ENCODE results near the gene OR2AG2. TPM values are rescaled to one million over a fixed set of nuclear protein-coding genes. Genes with fewer than 3 reads are reported as not detected.

Gene OR2AG2
- total RNA-seq, 1 donor from 2014 or later: not detected

DNA sequence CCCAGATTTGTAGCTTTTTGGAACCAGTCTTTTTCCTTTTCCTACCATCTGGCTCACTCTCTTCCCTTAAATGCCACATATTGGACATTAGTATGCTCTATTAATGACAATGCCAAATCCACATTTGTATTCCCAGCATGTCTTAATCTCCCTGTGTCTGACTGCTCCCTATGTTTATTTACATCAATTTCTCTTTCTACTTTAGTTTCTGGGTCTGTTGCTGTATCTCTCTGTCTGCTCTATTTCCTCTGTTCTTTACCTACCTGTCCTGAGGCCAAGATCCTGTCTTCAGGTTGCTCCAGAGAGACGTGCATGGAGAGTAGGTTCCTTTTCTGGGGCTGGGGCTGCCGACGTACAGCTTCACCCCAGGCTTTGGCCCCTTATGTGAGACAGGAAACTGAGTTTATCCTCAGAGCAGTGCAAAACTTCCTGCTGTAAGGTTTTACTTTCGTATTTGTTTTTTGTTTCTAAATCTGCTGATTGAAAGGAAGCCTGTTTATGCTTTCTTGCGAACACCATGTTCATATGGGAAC, 25.6 kb downstream of the OR2AG2 start:
- DNase-seq: peak; percentile 43
- peak; percentile 78 for ATAC-seq (ENCODE audit: poor library complexity)
- intact Hi-C loops (cut with DNase I): no loop called here

DNA sequence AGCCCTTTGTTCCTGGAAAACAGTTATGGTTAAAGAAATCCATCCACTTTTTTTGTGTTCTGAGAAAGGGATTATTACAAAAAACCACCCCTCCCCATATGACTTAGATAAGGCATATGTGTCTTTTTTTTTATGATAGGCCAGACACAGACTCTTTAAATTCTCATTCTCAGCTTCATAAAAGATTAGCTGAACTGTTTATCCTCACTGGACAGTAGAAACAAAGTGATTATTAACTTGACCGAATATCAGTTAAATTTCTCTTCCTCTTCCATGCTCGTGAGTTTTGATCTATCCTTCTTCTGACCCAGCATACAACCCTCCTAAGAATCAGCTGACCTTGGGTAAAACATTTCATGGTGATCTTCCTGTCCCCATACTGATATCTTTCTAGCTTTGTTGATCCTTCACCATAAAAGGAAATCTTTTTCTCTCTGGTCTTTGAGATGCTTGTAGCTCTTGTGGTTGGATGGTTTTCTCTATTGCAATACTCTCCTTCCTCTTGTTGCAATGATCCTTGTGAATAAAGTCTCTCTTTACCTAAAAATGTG, 26.2 kb downstream of the OR2AG2 start:
- ATAC-seq (ENCODE audit: poor library complexity): peak; percentile 46
- no peak for DNase-seq
- intact Hi-C loops (cut with DNase I): no loop called here

DNA sequence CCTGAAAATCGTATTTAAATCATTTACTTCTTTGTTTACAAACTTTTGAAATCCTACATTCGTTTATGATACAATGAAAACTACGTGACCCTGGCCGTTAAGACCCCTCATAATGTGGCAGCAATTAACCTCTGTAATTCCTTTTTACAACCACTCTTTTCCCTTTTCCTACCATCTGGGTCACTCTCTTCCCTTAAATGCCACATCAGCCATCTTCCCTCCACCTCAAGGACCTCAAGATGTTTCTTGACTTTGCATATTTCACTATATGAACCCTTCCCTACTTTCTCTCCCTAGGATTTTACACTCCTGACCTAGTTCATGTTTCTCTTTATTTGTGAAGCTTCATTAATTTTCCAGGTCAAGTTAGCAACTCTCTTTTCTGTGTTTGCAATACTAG, 26.8 kb downstream of the OR2AG2 start:
- no peak for ATAC-seq (ENCODE audit: poor library complexity)
- intact Hi-C loops (cut with DNase I): no loop called here
- no peak for DNase-seq

DNA sequence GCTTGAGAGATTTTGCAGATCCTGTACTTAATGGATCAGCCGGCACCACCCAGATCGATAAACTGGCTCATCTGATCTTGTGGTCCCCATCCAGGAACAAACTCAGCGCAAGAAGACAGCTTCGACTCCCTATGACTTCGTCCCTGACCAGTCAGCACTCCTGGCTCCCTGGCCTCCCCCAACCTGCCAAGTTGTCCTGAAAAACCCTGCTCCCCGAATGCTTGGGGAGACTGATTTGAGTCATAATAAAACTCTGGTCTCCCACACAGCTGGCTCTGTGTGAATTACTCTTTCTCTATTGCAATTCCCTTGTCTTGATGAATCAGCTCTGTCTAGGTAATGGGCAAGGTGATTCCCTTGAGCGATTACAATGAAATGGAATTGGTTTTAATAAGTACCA, 29.5 kb downstream of the OR2AG2 start:
- ATAC-seq (ENCODE audit: poor library complexity) (no peak), DNase-seq (no peak)
- intact Hi-C loops (cut with DNase I): no loop called here

DNA sequence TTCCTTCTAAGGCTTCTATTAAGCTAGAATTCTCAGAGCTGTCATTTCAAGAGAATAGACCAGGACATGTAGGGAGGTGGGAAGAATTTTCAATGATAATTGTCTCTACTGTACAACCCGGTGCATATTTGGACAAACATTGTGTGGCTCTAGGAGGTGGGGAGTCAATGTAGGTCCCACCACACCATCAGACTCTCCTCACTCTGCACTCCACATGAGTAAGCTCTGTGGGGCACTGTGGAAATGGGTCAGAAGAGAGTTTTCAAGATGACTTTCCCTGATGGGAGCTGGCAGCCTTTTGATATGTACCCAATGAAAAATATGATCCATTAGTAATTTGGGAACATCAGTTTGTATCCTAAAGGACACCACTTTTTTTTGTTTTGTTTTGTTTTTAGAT, 33.2 kb downstream of the OR2AG2 start:
- intact Hi-C loops (cut with DNase I): no loop called here
- DNase-seq (no peak), ATAC-seq (ENCODE audit: poor library complexity) (no peak)

DNA sequence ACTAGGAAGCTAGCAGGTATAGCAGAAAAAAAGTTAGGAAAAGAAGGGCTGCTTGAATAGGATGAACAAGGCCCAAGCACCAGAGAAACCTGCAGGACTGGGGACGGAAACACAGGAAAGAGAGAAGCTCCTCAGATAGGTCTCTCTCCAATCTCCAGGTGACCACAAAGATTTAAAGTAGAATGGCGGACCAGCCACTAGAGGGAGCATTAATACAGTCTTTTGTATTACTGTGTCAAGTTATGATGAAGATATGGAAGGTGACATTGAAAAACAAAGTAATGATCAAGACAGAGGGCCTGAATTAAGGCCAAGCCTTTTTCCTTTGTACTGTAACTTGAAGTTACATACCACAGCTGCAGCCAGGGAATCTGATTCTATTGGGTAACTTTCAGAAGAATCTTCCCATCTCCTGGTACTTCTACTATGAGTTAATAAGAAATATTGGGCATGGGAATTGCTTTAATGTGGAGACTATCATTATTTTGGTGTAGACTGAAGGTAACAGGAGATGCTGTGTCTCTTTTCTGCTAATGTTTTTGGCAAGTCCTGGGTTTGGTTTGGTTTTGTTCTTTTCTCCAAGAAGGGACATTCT, 33.8 kb downstream of the OR2AG2 start:
- intact Hi-C loops (cut with DNase I): no loop called here
- ATAC-seq (ENCODE audit: poor library complexity) (peak; percentile 56), DNase-seq (no peak)

DNA sequence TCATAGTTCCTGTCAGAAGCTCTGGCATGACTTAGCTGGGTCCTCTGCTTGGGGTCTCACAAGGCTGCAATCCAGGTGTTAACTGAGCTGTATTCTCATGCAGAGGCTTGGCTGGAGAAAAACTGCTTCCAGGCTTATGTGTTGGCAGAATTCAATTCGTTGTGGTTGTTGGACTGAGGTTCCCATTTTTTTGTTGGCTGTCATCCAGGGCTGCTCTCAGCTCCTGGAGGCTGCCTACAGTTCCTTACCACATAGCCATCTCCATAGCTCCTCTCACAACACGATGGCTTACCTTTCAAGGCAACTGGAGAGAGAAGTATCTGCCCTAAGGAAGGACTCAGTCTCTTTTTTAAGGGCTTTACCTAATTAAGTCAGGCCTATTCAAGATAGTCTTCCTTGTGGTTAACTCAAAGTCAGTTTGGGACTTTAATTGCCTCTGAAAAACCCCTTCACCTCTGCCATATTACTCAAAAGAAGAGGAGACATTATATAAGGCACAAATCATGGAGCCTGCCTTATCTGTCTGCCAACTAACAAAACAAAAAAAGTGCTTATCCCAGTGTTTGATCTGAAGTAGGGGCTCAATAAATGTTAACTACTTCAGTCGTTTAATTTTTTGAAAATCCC, 35.2 kb downstream of the OR2AG2 start:
- DNase-seq (no peak), ATAC-seq (ENCODE audit: poor library complexity) (no peak)
- intact Hi-C loops (cut with DNase I): no loop called here

DNA sequence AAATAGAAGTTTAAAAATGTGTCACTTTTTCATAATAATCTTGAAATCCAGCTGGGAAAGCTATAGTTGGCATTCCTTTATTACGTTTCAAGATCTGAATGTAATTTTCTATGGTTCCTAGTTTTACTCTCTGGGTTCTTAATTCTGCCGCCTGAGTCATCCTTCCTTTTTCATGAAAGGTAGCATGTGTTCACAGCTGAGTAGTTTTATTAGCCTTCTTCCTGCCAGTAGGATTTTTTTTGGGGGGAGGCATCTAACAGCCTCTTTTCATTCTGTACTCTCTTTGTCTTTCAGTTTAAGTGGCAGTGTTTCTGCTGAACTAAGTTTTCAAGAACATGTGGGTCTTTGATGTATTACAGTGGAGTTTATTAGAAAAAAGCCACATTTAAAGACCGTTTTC, 36.5 kb downstream of the OR2AG2 start:
- DNase-seq: no peak
- no peak for ATAC-seq (ENCODE audit: poor library complexity)
- intact Hi-C loops (cut with DNase I): no loop called here

DNA sequence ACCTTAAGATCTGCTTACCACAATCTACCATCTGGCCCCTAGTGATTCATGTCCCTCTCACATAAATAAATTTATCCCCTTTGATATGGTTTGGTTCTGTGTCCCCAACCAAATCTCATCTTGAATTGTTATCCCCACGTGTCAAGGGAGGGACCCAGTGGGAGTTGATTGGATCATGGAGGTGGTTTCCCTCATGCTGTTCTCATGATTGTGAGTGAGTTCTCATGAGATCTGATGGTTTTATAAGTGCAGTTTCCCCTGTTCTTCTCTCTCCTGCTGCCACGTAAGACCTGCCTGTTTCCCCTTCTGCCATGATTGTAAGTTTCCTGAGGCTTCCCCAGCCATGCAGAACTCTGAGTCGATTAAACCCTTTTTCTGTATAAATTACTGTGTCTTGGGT, 37.2 kb downstream of the OR2AG2 start:
- no peak for DNase-seq
- intact Hi-C loops (cut with DNase I): no loop called here
- ATAC-seq (ENCODE audit: poor library complexity): no peak

DNA sequence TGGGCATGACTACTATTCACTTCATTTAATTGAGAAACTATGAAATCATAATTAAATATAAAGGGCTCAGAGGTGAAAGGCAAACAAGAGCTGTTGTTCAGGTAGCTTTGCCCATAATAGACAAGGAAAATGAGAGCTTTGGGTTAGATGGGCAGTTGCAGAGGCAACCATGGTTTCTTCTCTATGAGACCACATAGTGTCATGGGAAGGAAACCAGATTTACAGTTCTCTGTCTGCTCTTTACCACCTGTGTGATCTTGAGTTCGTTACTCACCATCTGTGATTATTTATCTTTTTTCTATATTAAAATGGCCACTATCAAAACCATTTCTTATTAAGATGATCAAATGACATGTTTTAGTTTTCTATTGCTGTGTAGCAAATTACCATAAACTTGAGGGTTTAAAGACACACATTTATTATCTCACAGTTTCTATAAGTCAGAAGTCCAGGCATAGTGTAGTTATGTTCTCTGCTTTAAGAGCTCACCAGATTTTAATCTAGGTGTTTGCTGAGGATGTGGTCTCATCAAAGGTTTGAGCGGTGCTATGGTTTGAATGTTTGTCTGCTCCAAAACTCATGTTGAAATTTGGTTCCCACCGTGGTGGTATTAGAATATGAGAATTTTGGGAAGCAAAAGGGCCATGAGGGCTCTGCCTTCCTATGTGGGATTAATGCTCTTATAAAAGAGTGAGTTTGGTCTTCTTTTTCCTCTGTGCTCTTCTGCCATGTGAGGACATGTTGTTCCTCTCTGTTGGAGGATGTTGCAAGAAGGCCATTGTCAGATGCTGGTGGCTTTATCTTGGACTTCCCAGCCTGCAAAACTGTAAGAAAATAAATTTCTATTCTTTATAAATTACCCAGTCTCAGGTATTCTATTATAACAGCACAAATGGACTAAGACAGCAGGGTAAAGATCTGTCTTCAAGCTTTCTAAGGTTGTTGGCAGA, 38.2 kb downstream of the OR2AG2 start:
- DNase-seq: no peak
- ATAC-seq (ENCODE audit: poor library complexity): no peak
- intact Hi-C loops (cut with DNase I): no loop called here

DNA sequence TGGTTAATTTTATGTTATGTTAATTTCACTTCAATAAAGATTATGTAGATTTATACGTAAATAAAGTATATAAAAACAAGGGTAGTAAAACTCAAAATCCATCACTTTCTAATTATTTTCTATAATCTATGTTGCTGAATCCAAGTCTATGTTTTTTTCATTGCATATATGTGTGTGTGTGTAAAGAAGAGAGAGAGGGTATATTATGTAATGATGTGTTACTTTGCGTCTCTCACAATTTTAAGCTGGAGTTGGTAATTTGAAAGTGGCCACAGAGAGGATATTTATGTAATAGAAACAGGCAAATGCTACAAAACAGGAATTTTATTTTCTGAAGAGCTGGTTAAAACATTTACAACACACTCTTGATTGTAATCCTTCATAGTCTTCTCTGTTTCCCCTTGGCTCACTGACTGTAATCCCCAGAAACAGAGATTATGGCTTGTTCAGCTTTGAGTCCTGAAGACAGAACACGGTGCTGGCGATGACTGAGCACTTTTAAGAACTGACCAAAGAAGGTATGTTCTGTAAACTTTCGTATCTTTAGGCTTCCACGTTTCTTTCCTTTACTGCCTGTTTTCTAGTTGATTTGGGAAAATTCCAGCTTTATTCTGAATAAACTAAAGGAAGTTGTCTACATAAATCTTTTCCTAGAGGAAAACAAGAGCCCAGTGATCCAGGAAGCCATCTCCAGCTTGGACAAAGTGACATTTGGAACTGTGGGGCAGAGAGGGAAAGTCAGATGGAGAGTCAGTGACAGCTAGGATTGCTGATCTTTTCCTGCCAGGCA, 43.6 kb downstream of the OR2AG2 start:
- ATAC-seq (ENCODE audit: poor library complexity): no peak
- intact Hi-C loops (cut with DNase I): no loop called here
- no peak for DNase-seq

DNA sequence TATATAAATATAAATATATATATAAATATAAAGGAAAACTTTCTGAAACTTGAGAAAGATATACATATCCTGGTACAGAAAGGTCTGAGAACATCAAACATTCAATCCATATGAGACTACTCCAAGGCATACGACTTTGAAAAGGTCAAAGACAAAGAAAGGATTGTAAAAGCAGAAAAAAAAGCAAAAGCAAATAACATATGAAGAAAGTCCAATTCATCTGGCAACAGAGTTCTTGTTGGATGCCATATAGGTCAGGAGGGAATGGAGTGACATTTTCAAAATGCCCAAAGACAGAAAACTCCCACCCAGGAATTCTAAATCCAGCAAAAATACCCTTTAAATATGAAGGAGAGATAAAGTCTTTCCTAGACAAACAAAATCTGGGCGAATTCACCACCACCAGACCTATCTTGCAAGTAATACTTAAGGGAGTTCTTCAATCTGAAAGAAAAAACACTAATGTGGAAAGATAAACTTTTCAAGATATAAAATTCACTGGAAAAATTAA, 46.3 kb downstream of the OR2AG2 start:
- DNase-seq: no peak
- intact Hi-C loops (cut with DNase I): no loop called here
- no peak for ATAC-seq (ENCODE audit: poor library complexity)

DNA sequence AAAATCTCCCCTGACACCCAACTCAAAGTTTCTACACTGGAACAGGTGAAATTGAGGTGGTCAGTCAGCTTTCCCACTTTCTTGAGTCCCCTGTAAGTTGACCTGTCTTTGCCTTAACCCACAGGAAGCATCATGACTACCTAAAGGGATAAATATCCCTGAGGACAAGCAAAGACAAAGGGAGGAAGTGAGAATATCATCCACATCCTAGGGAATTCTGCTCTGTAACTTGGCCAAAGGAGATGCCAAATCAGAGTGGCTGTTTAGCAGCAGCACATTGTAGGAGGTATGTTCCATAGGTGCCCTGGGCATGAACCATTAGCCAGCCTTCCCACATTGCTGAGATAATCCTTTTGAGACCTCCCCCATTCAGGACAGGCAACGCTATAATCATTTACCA, 47.8 kb downstream of the OR2AG2 start:
- no peak for DNase-seq
- no peak for ATAC-seq (ENCODE audit: poor library complexity)
- intact Hi-C loops (cut with DNase I): no loop called here

DNA sequence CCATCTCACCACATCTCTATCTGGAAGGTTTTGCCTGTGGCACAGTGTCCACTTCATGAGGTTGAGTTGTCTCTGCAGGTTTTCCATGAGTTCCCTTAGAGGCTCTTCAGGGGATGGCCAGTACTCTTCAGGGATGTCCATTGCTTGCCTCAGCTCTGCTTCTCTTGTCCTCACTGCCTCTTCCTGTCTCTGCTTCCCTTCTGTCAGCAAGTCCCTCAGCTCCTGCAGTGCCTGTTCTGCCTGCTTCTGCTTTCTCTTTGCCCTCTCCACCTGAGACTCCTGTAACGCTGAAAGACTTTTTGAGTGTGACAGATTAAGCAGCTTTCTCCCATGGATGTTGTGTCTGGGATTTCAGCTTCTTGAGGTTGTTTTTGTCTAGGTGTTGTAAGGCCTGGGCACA, 50.4 kb downstream of the OR2AG2 start:
- ATAC-seq (ENCODE audit: poor library complexity): no peak
- intact Hi-C loops (cut with DNase I): no loop called here
- DNase-seq: no peak

DNA sequence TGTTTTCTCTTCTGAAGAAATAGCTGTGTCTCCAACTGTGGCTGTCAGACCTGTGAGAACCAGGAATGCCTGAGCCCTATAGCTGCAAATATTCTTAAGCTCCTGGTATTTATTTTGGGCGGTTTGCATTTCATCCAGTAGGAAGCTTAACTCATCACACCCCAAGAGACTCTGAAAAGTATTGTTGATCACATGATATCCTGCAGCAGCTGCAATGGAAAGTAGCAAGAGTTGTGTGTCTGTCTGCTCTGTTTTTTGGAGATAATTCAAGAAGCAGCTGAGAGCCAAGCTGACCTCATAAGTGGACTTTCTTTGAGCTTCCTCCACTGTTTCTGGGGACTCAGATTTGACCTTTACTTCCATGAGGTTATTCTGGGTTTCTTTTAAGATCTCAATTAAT, 52.2 kb downstream of the OR2AG2 start:
- DNase-seq (no peak), ATAC-seq (ENCODE audit: poor library complexity) (peak; percentile 38)
- intact Hi-C loops (cut with DNase I): loop anchor here (10.0 kb wide), 1 partner anchor 55 kb away; the partner anchor contains the start of gene OR2AG2

DNA sequence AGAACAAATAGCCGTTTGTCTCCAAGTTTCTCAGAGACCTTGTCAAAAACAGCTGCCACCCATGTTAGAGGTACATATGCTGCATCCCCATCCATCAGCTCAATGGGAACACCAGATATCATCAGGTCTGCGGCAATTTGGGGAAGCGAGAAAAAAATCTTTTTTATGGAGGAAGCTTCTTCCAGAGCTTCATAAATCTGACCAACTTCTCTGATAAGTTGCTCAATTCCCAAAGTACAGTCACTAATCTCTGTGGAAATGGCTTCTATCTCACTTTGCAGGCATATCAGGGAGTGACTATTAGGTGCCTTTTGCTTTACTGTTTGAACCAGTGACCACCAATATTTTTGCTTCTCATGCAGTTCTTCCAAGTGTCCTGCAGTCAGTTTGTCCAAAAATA, 54.4 kb downstream of the OR2AG2 start:
- DNase-seq (no peak), ATAC-seq (ENCODE audit: poor library complexity) (no peak)
- intact Hi-C loops (cut with DNase I): loop anchor here (10.0 kb wide), 1 partner anchor 57 kb away; the partner anchor contains the start of gene OR2AG2
